Thoracic aorta (tissue), 2 donors: ENCODE data around the gene SNAPIN. TPM values are rescaled to one million over a fixed set of nuclear protein-coding genes. Genes with fewer than 3 reads are reported as not detected.
A peak's percentile ranks its signal among the peaks of the same experiment; 100 is the strongest.

Source experiments
- ATAC-seq: fragments of 150-250 bp; one replicate; pipeline ENCODE4 v1.8.0; 2017; ENCODE audit warnings: low read depth; ENCODE audit not compliant: insufficient number of reproducible peaks, low FRiP score
- DNase-seq: peaks from one replicate; pipeline ENCODE4 v3.0.0-alpha.2; 2020; ENCODE audit warnings: low spot score
- H3K27ac ChIP-seq, 2 donors: fragments of 200-600 bp; sonication (generic); 1 replicate in 1 of 2; 2 replicates in 1 of 2; pipeline ENCODE4 v1.5.1; 2016; ENCODE audit warnings: mild to moderate bottlenecking in 2 of 2, moderate library complexity in 2 of 2
- H3K27me3 ChIP-seq: fragments of 200-600 bp; sonication (generic); replicated peaks from 2 replicates; pipeline ENCODE4 v1.6.0; 2016; ENCODE audit warnings: mild to moderate bottlenecking; ENCODE audit not compliant: insufficient read depth
- H3K36me3 ChIP-seq: fragments of 200-600 bp; sonication (generic); one replicate; pipeline ENCODE4 v1.5.1; 2016
- H3K4me1 ChIP-seq, 2 donors: fragments of 200-600 bp; sonication (generic); 1 replicate in 1 of 2; 2 replicates in 1 of 2; pipeline versions ENCODE4 v1.5.1 to v1.6.0; 2016; ENCODE audit warnings: low read depth in 2 of 2, mild to moderate bottlenecking in 1 of 2; ENCODE audit not compliant: control insufficient read depth in 1 of 2
- H3K4me3 ChIP-seq: fragments of 200-600 bp; sonication (generic); 2 replicates; pipeline ENCODE4 v1.5.1; 2016; ENCODE audit warnings: mild to moderate bottlenecking
- H3K9me3 ChIP-seq: fragments of 200-600 bp; sonication (generic); 2 replicates; pipeline ENCODE4 v1.5.1; 2016
- CTCF ChIP-seq: fragments of 200-600 bp; sonication (generic); IDR thresholded peaks from one replicate; pipeline ENCODE4 v1.5.1; 2019; ENCODE audit warnings: antibody characterized with exemption
- total RNA-seq, 2 donors: library from RNA; depleted of rRNA; stranded (reverse); fragments of >200 nt; gene quantifications; one replicate each; pipeline versions ENCODE4 v1.1.0 to v1.2.3, GENCODE V29; 2016

The SNAPIN gene
- total RNA-seq, 2 donors from 2014 or later: 37.9 to 41.6 TPM

DNA sequence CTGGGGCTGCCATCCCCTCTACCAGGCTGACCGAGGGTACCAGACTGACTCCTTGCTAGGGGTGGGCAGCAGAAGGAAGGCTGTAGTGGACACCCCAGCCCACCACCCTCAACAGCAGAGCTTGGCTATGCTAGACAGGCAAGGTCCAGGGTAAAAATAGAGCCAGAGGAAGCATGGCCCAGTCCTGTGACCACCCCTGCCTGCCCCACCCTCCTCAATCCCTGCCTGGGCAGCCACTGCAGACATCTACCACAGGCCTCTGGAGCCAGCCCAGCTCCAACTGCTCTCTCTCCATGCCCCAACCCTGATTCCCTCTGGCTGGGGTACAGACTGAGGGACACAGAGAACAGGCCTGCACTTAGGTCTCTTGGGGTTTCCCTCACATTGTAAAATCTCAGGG, 28.5 kb upstream of the SNAPIN start:
- H3K36me3 ChIP-seq: no peaks in the 10 kb centered on the region
- DNase-seq: no peak

GRCh38 chr1:153630384-153630783, 28.1 kb upstream of the SNAPIN start:
- ATAC-seq (no peak), DNase-seq (no peak)
- no peaks in the 10 kb centered on the region for H3K27me3 ChIP-seq
- TF ChIP-seq CTCF: no peak
- peak overlapping the region; percentile 84 to 91 for H3K27ac ChIP-seq
- no peaks in the 10 kb centered on the region for H3K36me3 ChIP-seq
- no peak overlapping the region for H3K4me3 ChIP-seq
- H3K9me3 ChIP-seq: no peaks in the 10 kb centered on the region
- peaks cover 17 to 43% of the 10 kb centered on the region in 2 donors for H3K4me1 ChIP-seq

More for the DNA sequence above, 28.5 kb upstream of the SNAPIN start:
- H3K9me3 ChIP-seq: no peaks in the 10 kb centered on the region
- H3K27me3 ChIP-seq: no peaks in the 10 kb centered on the region
- no peak for ATAC-seq
- no peak for TF ChIP-seq CTCF
- H3K4me3 ChIP-seq: no peak overlapping the region
- peaks cover 13 to 41% of the 10 kb centered on the region in 2 donors for H3K4me1 ChIP-seq
- H3K27ac ChIP-seq: peak overlapping the region; percentile 84 to 91

DNA sequence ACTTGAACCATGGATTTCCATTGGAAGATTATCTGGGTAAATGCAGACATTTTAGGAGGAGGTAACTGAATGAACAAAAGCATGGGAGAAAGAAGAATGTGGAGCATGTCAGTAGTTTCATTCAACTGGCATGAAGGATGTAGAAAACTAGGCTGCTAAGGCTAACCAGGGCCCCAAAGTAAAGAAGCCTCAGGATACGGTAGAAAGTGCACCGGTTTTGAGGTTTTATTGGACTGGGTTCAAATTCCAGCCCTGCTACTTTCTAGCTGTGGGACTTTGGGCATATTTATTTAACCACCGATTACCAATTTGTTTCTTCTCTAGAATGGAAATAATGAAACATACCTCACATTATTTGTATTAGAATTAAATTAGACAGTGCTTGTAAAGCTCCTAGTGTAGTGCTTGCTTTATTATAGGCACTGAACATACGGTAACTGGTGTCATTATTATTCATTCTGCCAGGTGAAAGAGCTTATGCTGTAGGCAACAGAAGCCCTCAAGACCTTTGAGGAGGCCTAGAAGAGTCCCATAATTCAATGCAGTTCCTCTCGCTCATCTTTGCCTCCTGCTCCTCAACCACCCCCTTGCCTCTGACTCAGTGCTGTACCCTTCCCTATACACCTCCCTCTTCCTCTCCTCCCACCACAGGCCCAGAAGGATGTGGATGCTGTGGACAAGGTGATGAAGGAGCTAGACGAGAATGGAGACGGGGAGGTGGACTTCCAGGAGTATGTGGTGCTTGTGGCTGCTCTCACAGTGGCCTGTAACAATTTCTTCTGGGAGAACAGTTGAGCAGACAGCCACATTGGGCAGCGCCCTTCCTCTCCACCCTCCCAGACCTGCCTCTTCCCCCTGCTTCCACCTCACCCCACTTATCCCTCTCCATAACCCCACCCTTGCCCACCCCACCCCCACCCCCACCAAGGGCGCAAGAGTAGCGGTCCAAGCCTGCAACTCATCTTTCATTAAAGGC, 27.2 kb upstream of the SNAPIN start:
- H3K9me3 ChIP-seq: no peaks in the 10 kb centered on the region
- ATAC-seq: no peak
- no peak for TF ChIP-seq CTCF
- DNase-seq: no peak
- H3K36me3 ChIP-seq: no peaks in the 10 kb centered on the region
- H3K27me3 ChIP-seq: no peaks in the 10 kb centered on the region
- H3K4me1 ChIP-seq: peaks cover 22 to 43% of the 10 kb centered on the region in 2 donors
- H3K27ac ChIP-seq: peak overlapping the region in 1 of 2 donors; percentile 91
- no peak overlapping the region for H3K4me3 ChIP-seq

GRCh38 chr1:153633161-153633753, 25.2 kb upstream of the SNAPIN start:
- peaks cover 14% of the 10 kb centered on the region for H3K36me3 ChIP-seq
- peak overlapping the region; percentile 100 for H3K27ac ChIP-seq
- no peaks in the 10 kb centered on the region for H3K27me3 ChIP-seq
- H3K4me3 ChIP-seq: peak overlapping the region; percentile 99
- TF ChIP-seq CTCF: no peak
- ATAC-seq (peak; percentile 2), DNase-seq (no peak)
- H3K9me3 ChIP-seq: no peaks in the 10 kb centered on the region
- H3K4me1 ChIP-seq: peaks cover 20 to 43% of the 10 kb centered on the region in 2 donors
